ENCODE measurements around the gene RAP1A.

The RAP1A gene

DNA sequence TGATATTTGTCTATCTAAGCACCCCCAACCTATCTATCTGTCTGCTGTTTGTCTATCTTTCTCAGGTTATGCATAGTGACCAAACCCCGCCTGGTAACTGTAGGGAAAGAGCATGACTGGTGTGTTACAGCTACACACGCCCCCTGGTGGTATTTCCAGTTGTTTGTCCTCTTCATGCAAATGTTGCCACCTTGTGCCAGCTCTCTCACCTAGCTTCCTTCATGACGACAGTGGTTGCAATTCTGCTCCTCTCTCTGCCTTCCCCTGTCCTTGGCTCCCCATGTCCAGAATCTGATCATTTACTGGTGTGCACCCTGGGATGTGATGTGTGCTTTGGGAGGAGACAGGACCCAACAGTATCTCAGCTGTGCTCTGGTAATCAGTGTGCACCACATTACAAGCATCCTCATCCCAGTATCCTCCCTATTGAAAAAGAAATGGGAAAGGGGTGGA is 127.7 kb downstream of the RAP1A start:
- Histone ChIP-seq H3K27ac (no peak overlapping the region), H3K36me3 (replicated peaks) (no peaks in the 10 kb centered on the region), H3K27me3 (replicated peaks) (no peaks in the 10 kb centered on the region), H3K4me3 (ENCODE audit: low read depth, low read length) (no peak overlapping the region)
- TF ChIP-seq, protein P1, sequence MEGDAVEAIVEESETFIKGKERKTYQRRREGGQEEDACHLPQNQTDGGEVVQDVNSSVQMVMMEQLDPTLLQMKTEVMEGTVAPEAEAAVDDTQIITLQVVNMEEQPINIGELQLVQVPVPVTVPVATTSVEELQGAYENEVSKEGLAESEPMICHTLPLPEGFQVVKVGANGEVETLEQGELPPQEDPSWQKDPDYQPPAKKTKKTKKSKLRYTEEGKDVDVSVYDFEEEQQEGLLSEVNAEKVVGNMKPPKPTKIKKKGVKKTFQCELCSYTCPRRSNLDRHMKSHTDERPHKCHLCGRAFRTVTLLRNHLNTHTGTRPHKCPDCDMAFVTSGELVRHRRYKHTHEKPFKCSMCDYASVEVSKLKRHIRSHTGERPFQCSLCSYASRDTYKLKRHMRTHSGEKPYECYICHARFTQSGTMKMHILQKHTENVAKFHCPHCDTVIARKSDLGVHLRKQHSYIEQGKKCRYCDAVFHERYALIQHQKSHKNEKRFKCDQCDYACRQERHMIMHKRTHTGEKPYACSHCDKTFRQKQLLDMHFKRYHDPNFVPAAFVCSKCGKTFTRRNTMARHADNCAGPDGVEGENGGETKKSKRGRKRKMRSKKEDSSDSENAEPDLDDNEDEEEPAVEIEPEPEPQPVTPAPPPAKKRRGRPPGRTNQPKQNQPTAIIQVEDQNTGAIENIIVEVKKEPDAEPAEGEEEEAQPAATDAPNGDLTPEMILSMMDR (IDR thresholded peaks at IDR 0.05; ENCODE audit: low read depth, low read length, missing control alignments), result peak; percentile 84
- DNase-seq, result peak; percentile 76
- in situ Hi-C loops (cut with HindIII; ENCODE audit: low pct_ligation_motif_present, low sequenced_read_pairs), result no loop called here

DNA sequence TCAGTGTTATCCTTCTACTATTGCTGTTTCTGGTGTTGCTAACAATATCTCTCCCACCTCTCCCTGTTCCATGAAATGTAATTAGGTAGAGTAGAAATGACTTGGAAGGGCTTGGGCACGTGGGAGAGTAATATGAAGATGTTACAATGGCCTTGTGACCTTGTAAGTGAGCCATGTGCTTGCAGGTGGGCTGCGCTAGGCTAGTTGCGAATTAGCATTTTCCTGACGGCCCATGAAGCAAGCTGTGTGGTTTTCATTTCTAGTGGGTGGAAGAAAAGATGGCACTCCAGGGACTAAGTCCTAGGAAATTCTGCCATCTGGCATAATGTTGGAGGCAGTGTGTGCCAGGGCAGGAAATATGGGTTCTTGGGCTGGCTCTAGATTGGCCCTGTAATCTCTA is 128.4 kb downstream of the RAP1A start:
- H3K4me3 ChIP-seq (ENCODE audit: low read depth, low read length), result no peak overlapping the region
- H3K36me3 ChIP-seq (replicated peaks), result no peaks in the 10 kb centered on the region
- in situ Hi-C loops (cut with HindIII; ENCODE audit: low pct_ligation_motif_present, low sequenced_read_pairs), result no loop called here
- H3K27ac ChIP-seq, result no peak overlapping the region
- TF ChIP-seq, protein P1 (IDR thresholded peaks at IDR 0.05; ENCODE audit: low read depth, low read length, missing control alignments), result no peak
- no peak for DNase-seq
- no peaks in the 10 kb centered on the region for H3K27me3 ChIP-seq (replicated peaks)

DNA sequence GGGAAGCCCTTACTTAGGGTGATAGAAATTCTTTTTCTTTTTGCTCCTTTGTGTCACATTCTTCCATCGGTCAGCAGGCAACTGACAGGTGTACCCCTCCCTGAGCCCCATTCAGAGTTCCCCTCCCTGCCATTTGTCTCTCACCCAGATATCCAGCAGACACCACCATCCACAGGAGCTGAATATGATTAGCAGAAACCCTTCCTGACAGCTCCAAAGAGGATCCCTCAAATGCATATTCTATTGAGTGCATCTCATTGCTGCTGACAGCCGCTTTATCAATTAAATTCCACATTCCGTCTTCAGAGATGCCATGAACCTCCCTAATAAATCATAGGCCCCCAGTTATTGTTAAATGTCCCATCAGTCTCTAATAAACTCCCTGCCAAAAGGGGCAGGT is 130.0 kb downstream of the RAP1A start:
- TF ChIP-seq, protein P1 (IDR thresholded peaks at IDR 0.05; ENCODE audit: low read depth, low read length, missing control alignments), result no peak
- Histone ChIP-seq H3K27ac (no peak overlapping the region), H3K27me3 (replicated peaks) (no peaks in the 10 kb centered on the region), H3K4me3 (ENCODE audit: low read depth, low read length) (no peak overlapping the region), H3K36me3 (replicated peaks) (no peaks in the 10 kb centered on the region)
- no peak for DNase-seq
- in situ Hi-C loops (cut with HindIII; ENCODE audit: low pct_ligation_motif_present, low sequenced_read_pairs), result no loop called here

GRCh38 chr1:111750856-111751255 is 131.3 kb downstream of the RAP1A start:
- Histone ChIP-seq H3K4me3 (ENCODE audit: low read depth, low read length) (no peak overlapping the region), H3K27ac (no peak overlapping the region), H3K27me3 (replicated peaks) (no peaks in the 10 kb centered on the region), H3K36me3 (replicated peaks) (no peaks in the 10 kb centered on the region)
- TF ChIP-seq, protein P1 (IDR thresholded peaks at IDR 0.05; ENCODE audit: low read depth, low read length, missing control alignments), result no peak
- no peak for DNase-seq
- in situ Hi-C loops (cut with HindIII; ENCODE audit: low pct_ligation_motif_present, low sequenced_read_pairs), result no loop called here

- in situ Hi-C loops (cut with HindIII; ENCODE audit: low pct_ligation_motif_present, low sequenced_read_pairs), result no loop called here
- no peak overlapping the region for H3K27ac ChIP-seq
- H3K27me3 ChIP-seq (replicated peaks), result no peaks in the 10 kb centered on the region
- no peak for DNase-seq
- no peaks in the 10 kb centered on the region for H3K36me3 ChIP-seq (replicated peaks)
- TF ChIP-seq, protein P1 (IDR thresholded peaks at IDR 0.05; ENCODE audit: low read depth, low read length, missing control alignments), result no peak
- no peak overlapping the region for H3K4me3 ChIP-seq (ENCODE audit: low read depth, low read length)
Observed at GRCh38 chr1:111751906-111752575, 132.5 kb downstream of the RAP1A start.

DNA sequence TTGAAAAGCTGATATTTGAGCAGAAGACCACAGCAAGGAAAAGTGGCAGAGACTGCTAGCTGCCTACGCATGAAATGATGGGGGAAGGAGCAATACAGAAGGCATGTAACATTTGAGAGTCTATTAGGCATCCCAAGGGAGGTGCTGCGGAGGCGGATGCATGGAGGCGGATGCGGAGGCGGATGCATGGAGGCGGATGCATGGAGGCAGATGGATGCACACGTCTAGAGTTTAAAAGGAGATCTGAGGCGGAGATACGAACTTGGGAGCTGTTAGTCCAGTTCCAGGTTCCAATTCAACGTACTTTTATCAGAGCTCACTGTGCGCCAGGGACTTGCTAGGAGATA is 135.4 kb downstream of the RAP1A start:
- TF ChIP-seq, protein P1 (IDR thresholded peaks at IDR 0.05; ENCODE audit: low read depth, low read length, missing control alignments), result no peak
- Histone ChIP-seq H3K27me3 (replicated peaks) (no peaks in the 10 kb centered on the region), H3K27ac (peak overlapping the region; percentile 89), H3K4me3 (ENCODE audit: low read depth, low read length) (peak overlapping the region; percentile 93), H3K36me3 (replicated peaks) (no peaks in the 10 kb centered on the region)
- peak; percentile 44 for DNase-seq
- in situ Hi-C loops (cut with HindIII; ENCODE audit: low pct_ligation_motif_present, low sequenced_read_pairs), result no loop called here
